Activated CD4-positive, alpha-beta T cell treated with anti-CD3 and anti-CD28 coated beads, Interleukin-2, amount 10 ng/mL, durations not matched to agents 24 days and 14 days (primary cell): ENCODE data around the gene FAM180B. TPM values are rescaled to one million over a fixed set of nuclear protein-coding genes. Genes with fewer than 3 reads are reported as not detected.
"Not testable (repeated sequence)": the region's sequence is repeated elsewhere in the genome, so short reads cannot be mapped to it uniquely, and the experiment has no call there.

Source experiments
- DNase-seq: peaks from one replicate; pipeline ENCODE4 v3.0.0; 2022
- H3K27ac Mint-ChIP-seq: one replicate; pipeline ENCODE4 v1.8.0; 2022; ENCODE audit warnings: mild to moderate bottlenecking, mixed read lengths
- H3K27me3 Mint-ChIP-seq: one replicate; pipeline ENCODE4 v1.8.0; 2022; ENCODE audit warnings: mixed read lengths
- H3K36me3 Mint-ChIP-seq: one replicate; pipeline ENCODE4 v1.8.0; 2022; ENCODE audit warnings: low read depth, mild to moderate bottlenecking, mixed read lengths
- H3K4me1 Mint-ChIP-seq: one replicate; pipeline ENCODE4 v1.8.0; 2021; ENCODE audit warnings: mixed read lengths
- H3K4me3 Mint-ChIP-seq: one replicate; pipeline ENCODE4 v1.8.0; 2022; ENCODE audit warnings: mild to moderate bottlenecking, moderate library complexity, mixed read lengths
- H3K9me3 Mint-ChIP-seq: one replicate; pipeline ENCODE4 v1.8.0; 2021; ENCODE audit warnings: mixed read lengths
- intact Hi-C: fragments of 100-400 bp; cut with micrococcal nuclease; formaldehyde crosslinking; loops from one replicate; pipeline ENCODE4 v1.15.1; 2023
- total RNA-seq: library from RNA; stranded (reverse); gene quantifications from 2 replicates; pipeline ENCODE4 v1.2.3, GENCODE V29; 2022

The FAM180B gene
- total RNA-seq, 1 donor from 2014 or later, result 0.28 TPM

DNA sequence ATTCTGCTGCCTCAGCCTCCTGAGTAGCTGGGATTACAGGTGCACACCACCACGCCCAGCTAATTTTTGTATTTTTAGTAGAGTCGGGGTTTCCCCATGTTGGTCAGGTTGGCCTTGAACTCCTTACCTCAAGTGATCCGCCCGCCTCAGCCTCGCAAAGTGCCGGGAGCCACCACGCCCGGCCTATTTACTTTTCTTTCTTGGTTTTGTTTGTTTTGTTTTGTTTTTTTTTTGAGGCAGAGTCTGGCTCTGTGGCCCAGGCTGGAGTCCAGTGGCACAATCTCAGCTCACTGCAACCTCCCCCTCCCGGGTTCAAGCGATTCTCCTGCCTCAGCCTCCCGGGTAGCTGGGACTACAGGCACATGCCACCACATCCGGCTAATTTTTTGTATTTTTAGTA is 29.5 kb upstream of the FAM180B start:
- not testable (repeated sequence) for H3K27ac Mint-ChIP-seq

GRCh38 chr11:47558695-47559094 is 27.8 kb upstream of the FAM180B start:
- DNase-seq, result no peak
- Mint-ChIP-seq H3K9me3 (no peaks in the 10 kb centered on the region), H3K27me3 (no peaks in the 10 kb centered on the region), H3K4me3 (no peak overlapping the region), H3K4me1 (peaks cover 12% of the 10 kb centered on the region), H3K27ac (no peak overlapping the region), H3K36me3 (peaks cover 3% of the 10 kb centered on the region)
- intact Hi-C loops, result loop anchor here (10.0 kb wide), 1 partner anchor 294 kb away; no protein-coding TSS in a partner anchor

More for the DNA sequence above, 29.5 kb upstream of the FAM180B start:
- H3K9me3 Mint-ChIP-seq, H3K36me3 Mint-ChIP-seq, H3K4me3 Mint-ChIP-seq, H3K27me3 Mint-ChIP-seq, DNase-seq: not testable (repeated sequence)
- intact Hi-C loops, result loop anchor here (10.0 kb wide), 1 partner anchor 292 kb away; no protein-coding TSS in a partner anchor
- H3K4me1 Mint-ChIP-seq, result peaks cover 11% of the 10 kb centered on the region

DNA sequence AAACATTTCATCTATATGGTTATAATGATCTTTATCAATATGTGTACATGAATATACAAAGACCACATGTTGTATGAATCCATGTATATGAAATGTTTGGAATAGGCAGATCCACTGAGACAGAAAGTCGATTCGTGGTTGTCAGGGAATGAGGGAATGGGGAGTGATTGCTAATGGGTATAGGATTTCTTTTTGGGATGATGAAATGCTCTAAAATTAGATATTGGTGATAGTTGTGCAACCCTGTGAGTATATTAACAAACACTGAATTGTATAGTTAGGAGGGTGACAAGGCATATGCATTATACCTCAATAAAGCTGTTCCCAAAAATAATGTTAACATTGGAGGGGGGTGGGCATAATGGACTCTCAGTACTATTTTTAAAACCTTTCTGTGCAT is 26.1 kb upstream of the FAM180B start:
- Mint-ChIP-seq H3K4me1 (peaks cover 10% of the 10 kb centered on the region), H3K4me3 (no peak overlapping the region), H3K27ac (no peak overlapping the region), H3K36me3 (peaks cover 3% of the 10 kb centered on the region), H3K27me3 (no peaks in the 10 kb centered on the region), H3K9me3 (no peaks in the 10 kb centered on the region)
- intact Hi-C loops, result no loop called here
- DNase-seq, result no peak

DNA sequence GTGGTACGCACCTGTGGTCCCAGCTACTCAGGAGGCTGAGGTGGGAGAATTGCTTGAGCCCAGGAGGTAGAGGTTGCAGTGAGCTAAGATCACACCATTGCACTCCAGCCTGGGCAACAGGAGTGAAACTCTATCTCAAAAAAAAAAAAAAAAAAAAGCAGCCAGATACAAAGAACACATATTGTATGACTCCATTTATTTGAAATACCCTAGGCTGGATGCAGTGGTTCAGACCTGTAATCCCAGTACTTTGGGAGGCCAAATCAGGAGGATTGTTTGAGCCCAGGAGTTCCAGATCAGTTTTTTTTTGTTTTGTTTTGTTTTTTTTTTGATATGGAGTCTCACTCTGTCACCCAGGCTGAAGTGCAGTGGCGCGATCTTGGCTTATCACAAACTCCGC is 24.1 kb upstream of the FAM180B start:
- H3K27ac Mint-ChIP-seq, DNase-seq, H3K36me3 Mint-ChIP-seq, H3K9me3 Mint-ChIP-seq, H3K27me3 Mint-ChIP-seq, intact Hi-C loops, H3K4me3 Mint-ChIP-seq: not testable (repeated sequence)
- H3K4me1 Mint-ChIP-seq, result peaks cover 16% of the 10 kb centered on the region

DNA sequence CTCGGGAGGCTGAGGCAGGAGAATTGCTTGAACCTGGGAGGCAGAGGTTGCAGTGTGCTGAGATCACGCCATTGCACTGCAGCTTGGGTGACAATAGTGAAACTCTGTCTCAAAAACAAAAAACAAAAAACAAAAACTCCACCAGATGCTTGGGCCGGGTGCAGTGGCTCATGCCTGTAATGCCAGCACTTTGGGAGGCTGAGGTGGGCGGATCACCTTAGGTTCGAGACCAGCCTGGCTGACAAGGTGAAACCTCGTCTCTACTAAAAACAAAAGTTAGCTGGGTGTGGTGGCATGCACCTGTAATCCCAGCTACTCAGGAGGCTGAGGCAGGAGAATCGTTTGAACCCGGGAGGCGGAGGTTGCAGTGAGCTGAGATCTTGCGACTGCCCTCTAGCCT is 22.1 kb upstream of the FAM180B start:
- peak overlapping the region; percentile 89 for H3K4me3 Mint-ChIP-seq
- H3K9me3 Mint-ChIP-seq, intact Hi-C loops, DNase-seq, H3K27me3 Mint-ChIP-seq, H3K36me3 Mint-ChIP-seq: not testable (repeated sequence)
- peaks cover 16% of the 10 kb centered on the region for H3K4me1 Mint-ChIP-seq
- peak overlapping the region; percentile 11 for H3K27ac Mint-ChIP-seq

DNA sequence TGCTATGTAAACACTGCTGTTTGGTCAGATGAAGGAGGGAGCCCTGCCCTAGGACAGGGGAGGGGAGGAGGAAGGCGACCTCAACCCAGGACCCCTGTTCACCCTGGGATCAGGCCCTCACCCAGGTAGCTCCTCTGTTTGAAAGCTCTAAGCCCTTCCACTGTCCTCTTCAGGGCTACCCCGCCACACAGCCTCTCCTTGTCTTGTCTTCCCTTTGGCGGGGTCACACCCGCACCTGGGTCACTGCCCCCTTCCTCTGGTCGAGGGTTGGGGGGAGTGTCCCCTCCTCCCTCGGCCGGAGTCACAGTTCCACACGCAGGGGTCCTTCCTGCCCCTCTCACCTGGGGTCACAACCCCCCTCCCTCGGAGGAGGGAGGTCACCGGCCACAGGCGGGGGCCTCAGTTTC is 21.5 kb upstream of the FAM180B start:
- Mint-ChIP-seq H3K9me3 (no peaks in the 10 kb centered on the region), H3K4me3 (peak overlapping the region; percentile 89), H3K27ac (peak overlapping the region; percentile 87), H3K36me3 (peaks cover 15% of the 10 kb centered on the region), H3K4me1 (peaks cover 16% of the 10 kb centered on the region), H3K27me3 (no peaks in the 10 kb centered on the region)
- intact Hi-C loops, result loop anchor here (1.0 kb wide), 2 partner anchors 12 to 13 kb away; partner anchors contain the start of genes CELF1 and KBTBD4
- DNase-seq, result no peak

DNA sequence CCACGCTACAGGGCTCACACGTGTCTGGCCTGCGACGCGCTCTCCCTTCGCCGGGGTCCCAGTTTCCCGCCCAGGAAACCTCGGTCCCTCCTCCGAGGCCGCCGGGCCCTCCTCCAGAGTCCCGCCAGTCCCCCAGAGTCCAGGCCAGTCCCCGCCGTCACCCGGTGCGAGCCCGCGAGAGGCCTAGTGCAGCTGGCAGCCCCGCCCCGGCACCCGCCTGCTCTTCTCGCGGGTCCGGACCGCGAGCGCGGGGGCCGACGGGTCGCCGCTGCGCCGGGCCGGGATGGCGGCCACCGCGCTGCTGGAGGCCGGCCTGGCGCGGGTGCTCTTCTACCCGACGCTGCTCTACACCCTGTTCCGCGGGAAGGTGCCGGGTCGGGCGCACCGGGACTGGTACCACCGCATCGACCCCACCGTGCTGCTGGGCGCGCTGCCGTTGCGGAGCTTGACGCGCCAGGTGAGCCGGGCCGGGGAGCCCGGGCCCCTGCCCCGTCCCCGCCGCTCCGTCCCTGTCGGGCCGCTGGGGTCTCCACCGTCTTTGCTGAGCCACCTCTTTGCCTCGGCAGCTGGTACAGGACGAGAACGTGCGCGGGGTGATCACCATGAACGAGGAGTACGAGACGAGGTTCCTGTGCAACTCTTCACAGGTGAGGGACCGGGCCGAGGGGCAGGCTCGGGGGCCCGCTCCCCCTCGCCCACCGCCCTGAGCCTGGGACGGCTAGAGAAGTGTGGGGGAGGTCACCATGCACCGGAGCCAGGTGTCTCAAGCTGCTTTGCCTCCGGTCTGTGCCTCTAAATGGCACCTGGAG is 20.9 kb upstream of the FAM180B start, which contains the start of gene PTPMT1:
PTPMT1 (plus strand) TSS at position 260 of the 809 bp plus-strand sequence; CDS start at position 284, 24 bp downstream.
- peaks cover 19% of the 10 kb centered on the region for H3K36me3 Mint-ChIP-seq
- H3K27me3 Mint-ChIP-seq, result no peaks in the 10 kb centered on the region
- peak within 1 kb of the TSS; percentile 89 for H3K4me3 Mint-ChIP-seq
- DNase-seq, result peak; percentile 92
- intact Hi-C loops, result loop anchor here (1.0 kb wide), 2 partner anchors 12 to 13 kb away; partner anchors contain the start of genes CELF1 and KBTBD4
- H3K27ac Mint-ChIP-seq, result peak within 1 kb of the TSS; percentile 87
- no peaks in the 10 kb centered on the region for H3K9me3 Mint-ChIP-seq
- H3K4me1 Mint-ChIP-seq, result peaks cover 16% of the 10 kb centered on the region

DNA sequence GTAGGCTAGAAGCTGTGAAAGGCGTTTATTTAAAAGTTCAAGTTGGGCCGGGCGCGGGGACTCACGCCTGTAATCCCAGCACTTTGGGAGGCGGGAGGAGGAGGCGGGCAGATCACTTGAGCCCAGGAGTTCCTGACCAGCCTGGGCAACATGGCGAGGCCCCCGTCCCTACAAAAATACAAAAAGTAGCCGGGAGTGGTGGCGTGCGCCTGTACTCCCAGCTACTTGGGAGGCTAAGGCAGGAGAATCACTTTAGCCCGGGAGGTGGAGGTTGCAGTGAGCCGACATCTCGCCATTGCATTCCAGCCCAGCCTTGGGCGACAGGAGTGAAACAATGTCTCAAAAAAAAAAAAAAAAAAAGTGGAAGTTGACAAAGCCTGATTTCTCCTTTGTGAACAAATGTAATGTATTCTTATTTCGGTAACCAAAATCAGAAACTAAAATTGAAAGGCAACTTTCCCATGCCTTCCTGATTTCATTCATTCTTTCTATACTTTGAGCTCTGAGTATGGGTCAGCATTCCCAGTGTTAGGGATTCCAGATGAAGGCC is 20.3 kb upstream of the FAM180B start:
- Mint-ChIP-seq H3K27me3 (no peaks in the 10 kb centered on the region), H3K4me1 (peaks cover 16% of the 10 kb centered on the region), H3K9me3 (no peaks in the 10 kb centered on the region), H3K36me3 (peaks cover 19% of the 10 kb centered on the region), H3K4me3 (peak overlapping the region; percentile 89), H3K27ac (peak overlapping the region; percentile 78)
- DNase-seq, result no peak
- intact Hi-C loops, result no loop called here

DNA sequence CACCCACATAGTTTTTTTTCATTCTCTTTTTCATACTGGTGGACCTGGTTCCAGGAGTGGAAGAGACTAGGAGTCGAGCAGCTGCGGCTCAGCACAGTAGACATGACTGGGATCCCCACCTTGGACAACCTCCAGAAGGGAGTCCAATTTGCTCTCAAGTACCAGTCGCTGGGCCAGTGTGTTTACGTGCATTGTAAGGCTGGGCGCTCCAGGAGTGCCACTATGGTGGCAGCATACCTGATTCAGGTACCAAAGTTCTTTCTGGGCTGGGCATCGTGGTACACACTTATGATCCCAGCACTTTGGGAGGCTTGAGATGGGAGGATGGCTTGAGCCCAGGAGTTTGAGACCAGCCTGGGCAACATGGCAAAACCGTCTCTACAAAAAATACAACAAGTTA is 16.8 kb upstream of the FAM180B start:
- intact Hi-C loops, result no loop called here
- Mint-ChIP-seq H3K27ac (no peak overlapping the region), H3K27me3 (no peaks in the 10 kb centered on the region), H3K36me3 (peaks cover 42% of the 10 kb centered on the region), H3K4me1 (peaks cover 12% of the 10 kb centered on the region), H3K4me3 (no peak overlapping the region), H3K9me3 (no peaks in the 10 kb centered on the region)
- DNase-seq, result no peak

DNA sequence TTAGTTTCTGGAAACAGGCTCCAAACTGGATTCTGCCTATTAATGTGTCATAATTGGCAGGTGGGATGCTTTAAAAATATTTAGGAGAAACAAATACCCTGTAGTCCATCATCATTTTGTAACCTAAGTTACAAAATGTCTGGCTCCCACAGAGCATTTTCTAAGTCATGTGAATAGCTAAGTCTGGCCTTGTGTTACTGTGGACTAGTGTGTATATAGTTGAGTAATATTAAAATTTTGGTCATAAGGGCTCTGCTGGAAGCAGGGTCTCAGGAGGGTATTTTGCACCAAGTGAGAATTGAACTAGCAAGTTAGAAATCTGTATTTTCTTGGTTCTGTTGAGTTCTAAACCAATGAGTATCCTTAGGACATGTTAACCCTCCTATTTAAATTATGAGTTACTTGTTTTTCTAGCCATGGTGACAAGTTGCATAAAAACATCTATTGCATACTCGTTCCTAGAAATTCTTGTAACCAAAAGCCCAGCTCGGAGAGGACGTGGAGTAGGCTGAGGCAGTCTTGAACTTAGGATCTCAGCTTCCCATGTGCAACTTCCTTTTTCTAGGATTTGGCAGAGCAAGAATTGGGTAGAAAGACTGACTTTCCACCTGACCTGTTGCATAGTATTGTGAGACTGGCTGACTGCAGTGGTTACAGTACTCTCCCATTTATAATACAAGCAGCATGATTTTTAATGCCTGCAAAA is 15.7 kb upstream of the FAM180B start:
- no peak for DNase-seq
- Mint-ChIP-seq H3K4me1 (peaks cover 8% of the 10 kb centered on the region), H3K9me3 (no peaks in the 10 kb centered on the region), H3K36me3 (peaks cover 47% of the 10 kb centered on the region), H3K4me3 (no peak overlapping the region), H3K27ac (no peak overlapping the region), H3K27me3 (no peaks in the 10 kb centered on the region)
- intact Hi-C loops, result no loop called here

DNA sequence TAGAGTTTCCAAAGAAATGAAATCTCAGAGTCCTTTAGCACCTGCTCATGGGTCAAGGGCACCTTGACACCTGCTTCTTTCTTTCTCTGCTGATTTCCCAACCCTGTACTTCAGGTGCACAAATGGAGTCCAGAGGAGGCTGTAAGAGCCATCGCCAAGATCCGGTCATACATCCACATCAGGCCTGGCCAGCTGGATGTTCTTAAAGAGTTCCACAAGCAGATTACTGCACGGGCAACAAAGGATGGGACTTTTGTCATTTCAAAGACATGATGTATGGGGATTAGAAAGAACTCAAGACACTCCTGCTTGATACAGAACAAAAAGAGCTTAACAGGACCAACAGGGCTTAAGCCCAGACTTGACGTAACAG is 15.1 kb upstream of the FAM180B start:
- Mint-ChIP-seq H3K9me3 (no peaks in the 10 kb centered on the region), H3K4me3 (no peak overlapping the region), H3K27me3 (no peaks in the 10 kb centered on the region), H3K36me3 (peaks cover 50% of the 10 kb centered on the region), H3K27ac (no peak overlapping the region), H3K4me1 (peaks cover 8% of the 10 kb centered on the region)
- no peak for DNase-seq
- intact Hi-C loops, result no loop called here

DNA sequence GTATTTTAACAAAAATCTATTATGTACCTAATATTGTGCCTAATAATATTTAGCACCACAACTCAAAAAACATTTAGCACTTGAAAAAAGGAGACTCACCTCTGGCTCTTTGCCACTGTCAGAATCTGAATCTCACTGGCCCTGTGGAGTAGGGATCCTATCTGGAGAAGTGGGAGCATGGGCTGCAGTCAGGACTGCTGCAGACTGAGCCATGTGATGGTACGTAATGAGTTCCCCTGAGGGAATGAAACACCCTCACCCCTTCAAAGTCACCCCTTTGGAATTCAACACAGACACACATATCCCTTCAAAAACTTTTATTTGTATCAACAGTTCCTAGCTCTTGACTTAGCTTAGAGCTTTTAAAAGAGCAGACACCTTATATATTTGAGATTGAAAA is 14.6 kb upstream of the FAM180B start:
- intact Hi-C loops, result no loop called here
- Mint-ChIP-seq H3K4me1 (peaks cover 3% of the 10 kb centered on the region), H3K27ac (no peak overlapping the region), H3K36me3 (peaks cover 46% of the 10 kb centered on the region), H3K4me3 (no peak overlapping the region), H3K9me3 (no peaks in the 10 kb centered on the region), H3K27me3 (no peaks in the 10 kb centered on the region)
- no peak for DNase-seq

GRCh38 chr11:47572715-47573255 is 13.7 kb upstream of the FAM180B start:
- Mint-ChIP-seq H3K27me3 (no peaks in the 10 kb centered on the region), H3K27ac (no peak overlapping the region), H3K4me1 (peaks cover 11% of the 10 kb centered on the region), H3K9me3 (no peaks in the 10 kb centered on the region), H3K4me3 (no peak overlapping the region), H3K36me3 (peaks cover 53% of the 10 kb centered on the region)
- intact Hi-C loops, result no loop called here
- no peak for DNase-seq

- no peaks in the 10 kb centered on the region for H3K9me3 Mint-ChIP-seq
- peaks cover 15% of the 10 kb centered on the region for H3K4me1 Mint-ChIP-seq
- H3K4me3 Mint-ChIP-seq, result no peak overlapping the region
- DNase-seq, result no peak
- intact Hi-C loops, result no loop called here
- no peaks in the 10 kb centered on the region for H3K27me3 Mint-ChIP-seq
- H3K27ac Mint-ChIP-seq, result no peak overlapping the region
- H3K36me3 Mint-ChIP-seq, result peaks cover 54% of the 10 kb centered on the region
These were observed 13.2 kb upstream of the FAM180B start for GRCh38 chr11:47573321-47573720.
